GM18907 (cell line): ENCODE measurements around the gene LRRC47.

Experiments
- ATAC-seq: cut with Tn5 transposase; IDR thresholded peaks from one replicate; pipeline ENCODE4 v1.9.1; 2021; ENCODE audit warnings: mild to moderate bottlenecking, moderate library complexity; ENCODE audit not compliant: unreplicated experiment

The LRRC47 gene

GRCh38 chr1:3733883-3734589, 62.3 kb downstream of the LRRC47 start:
- no peak for ATAC-seq

GRCh38 chr1:3733094-3733882, 63.0 kb downstream of the LRRC47 start:
- no peak for ATAC-seq

GRCh38 chr1:3732434-3733093, 63.7 kb downstream of the LRRC47 start:
- ATAC-seq = no peak

- ATAC-seq = no peak
These were observed 64.5 kb downstream of the LRRC47 start for GRCh38 chr1:3731583-3732433.

GRCh38 chr1:3730543-3731247, 65.6 kb downstream of the LRRC47 start:
- no peak for ATAC-seq

GRCh38 chr1:3729594-3730542, 66.4 kb downstream of the LRRC47 start:
- no peak for ATAC-seq
